ENCODE measurements around the gene ARHGAP15.

- TF ChIP-seq EZH2 (IDR thresholded peaks at IDR 0.05): no peak
- no peak for TF ChIP-seq POLR2AphosphoS5 (IDR thresholded peaks at IDR 0.05; ENCODE audit: borderline replicate concordance, low read depth, low read length)
Observed at GRCh38 chr2:143604566-143604959, 475.3 kb downstream of the ARHGAP15 start.
